GM19397 (cell line): ENCODE data around the gene CHRM2.
"Not testable (repeated sequence)": the region's sequence is repeated elsewhere in the genome, so short reads cannot be mapped to it uniquely, and the experiment has no call there.

Source experiments
- ATAC-seq: cut with Tn5 transposase; IDR thresholded peaks from one replicate; pipeline ENCODE4 v1.9.1; 2021; ENCODE audit warnings: mild to moderate bottlenecking, moderate library complexity; ENCODE audit not compliant: unreplicated experiment

Gene CHRM2

DNA sequence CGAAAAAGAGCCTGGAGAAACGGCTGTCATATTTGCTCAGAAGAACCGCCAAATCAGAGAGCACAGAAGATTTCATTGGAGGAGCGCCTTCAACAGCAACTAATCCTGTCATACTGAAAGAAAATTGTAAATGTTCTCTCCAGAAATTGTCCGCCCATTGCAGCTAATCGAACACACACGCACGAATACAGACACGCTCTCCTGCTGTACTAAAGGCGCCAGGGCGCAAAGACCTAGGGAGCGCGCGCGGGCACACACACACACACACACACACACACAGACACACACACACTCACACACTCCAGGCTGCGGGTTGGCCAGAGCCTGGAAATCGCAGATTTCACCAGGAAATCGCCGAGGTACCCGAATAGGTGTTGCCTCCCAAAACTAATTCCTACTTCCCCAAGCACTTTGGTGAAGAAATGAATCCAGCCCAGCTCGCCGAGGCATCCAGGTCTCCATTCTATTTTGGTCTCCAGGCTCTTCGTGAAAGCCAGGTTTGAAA, at the start of gene CHRM2:
Gene CHRM2 (plus strand): TSS at position 157 of the 505 bp plus-strand sequence. CDS start 146,214 bp downstream, outside the sequence.
- no peak for ATAC-seq

DNA sequence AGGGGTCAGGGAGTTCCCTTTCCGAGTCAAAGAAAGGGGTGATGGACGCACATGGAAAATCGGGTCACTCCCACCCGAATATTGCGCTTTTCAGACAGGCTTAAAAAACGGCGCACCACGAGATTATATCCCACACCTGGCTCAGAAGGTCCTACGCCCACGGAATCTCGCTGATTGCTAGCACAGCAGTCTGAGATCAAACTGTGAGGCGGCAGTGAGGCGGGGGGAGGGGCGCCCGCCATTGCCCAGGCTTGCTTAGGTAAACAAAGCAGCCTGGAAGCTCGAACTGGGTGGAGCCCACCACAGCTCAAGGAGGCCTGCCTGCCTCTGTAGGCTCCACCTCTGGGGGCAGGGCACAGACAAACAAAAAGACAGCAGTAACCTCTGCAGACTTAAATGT, 37.1 kb upstream of the CHRM2 start:
- not testable (repeated sequence) for ATAC-seq

DNA sequence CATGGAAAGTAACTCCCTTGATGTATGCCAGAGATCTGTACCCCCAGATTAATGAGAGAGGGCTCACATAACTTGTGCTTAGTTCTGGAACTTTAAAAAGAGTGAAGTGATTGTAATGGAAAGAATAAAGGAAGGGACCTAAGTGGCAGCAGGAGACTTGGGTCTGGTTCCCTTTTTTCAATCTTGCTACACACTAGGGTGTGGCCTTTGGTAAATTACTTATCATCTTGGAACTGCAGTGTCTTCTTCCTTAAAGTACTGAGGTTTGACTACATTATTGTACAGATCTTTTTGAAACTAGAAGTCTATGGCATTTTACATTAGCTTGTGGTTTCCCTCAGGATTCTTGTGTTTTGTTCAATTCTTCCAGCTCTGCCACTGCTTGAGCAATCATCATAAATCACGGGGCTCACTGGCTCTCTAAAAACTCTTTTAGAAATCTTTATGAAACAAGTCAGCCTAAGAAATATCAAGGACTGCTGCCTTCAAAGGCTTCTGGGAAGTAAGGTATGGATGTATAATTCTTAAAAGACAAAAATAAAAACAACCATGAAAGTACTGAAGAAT, 22.5 kb upstream of the CHRM2 start:
- no peak for ATAC-seq

DNA sequence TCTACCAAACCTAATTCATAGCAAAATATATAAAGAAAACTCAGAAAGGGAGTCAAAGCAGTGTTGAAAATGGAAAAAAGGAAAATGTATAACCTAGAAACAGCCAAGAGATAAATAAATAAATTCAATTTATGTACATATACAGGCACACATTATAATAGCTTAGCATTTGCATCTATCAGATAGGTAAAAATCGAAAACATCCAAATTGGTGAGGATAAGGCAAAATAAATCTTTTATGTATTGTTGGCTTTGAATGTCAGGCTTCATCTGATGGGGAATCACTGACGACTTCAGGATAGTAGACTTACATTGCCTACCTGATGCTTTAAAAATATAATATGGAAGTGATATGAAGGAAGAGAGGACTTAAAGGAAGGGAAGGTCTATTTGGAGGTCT, 20.6 kb upstream of the CHRM2 start:
- no peak for ATAC-seq

DNA sequence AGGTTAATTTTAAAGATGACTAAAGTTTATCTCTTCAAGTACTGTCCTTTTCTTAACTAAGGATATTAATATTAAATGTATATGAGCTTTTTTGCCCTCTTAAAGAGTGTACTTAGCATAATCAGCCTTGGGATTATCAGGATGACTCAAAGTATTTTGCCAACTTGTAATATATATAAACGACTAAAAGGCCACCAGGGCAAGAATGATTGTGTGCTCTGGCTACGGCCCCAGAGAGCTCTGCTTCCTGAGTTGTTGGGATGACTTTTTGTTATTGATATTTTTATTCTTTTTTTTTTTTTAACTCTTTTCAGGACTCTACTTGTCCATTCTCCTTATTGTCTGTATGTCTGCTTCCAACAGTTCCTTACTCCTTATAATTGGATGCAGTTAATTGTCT, 14.8 kb upstream of the CHRM2 start:
- no peak for ATAC-seq

DNA sequence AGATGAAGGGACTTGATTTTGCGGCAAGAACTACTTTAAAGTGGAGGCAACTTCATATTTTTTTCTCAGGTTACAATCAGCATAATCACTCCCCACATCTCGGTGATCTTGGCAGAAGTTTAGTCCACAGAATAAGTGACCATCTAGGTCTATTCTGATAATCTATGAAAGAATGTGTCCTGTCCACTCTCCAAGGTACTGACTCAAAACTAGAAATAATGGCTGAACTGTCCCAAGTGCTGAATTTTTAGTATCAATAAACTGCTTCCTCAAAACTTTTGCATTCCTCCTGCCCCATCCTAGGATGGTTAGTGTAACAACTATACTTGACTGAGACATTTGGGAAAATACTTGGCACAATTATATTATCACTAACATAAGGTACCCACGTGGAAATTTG, 10.9 kb upstream of the CHRM2 start:
- ATAC-seq = no peak

DNA sequence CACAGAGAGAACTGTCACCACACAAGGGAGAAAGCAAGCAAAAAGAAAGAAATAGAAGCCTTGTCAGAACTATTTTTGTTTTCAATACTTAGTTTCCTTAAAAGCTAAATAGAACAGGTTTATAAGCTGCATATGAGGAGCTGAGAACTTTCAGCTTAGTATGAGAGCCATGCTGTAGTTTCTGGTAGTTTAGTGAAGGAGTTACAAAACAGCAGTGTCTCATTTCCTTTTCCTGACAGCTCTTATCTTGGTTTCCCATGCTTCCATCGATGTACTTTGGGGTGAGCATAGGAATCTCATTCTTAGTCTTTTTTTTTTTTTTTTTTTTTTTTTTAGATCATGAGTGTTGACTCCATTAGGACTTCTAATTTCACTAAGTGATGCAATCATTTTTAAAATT, 8.6 kb upstream of the CHRM2 start:
- no peak for ATAC-seq

DNA sequence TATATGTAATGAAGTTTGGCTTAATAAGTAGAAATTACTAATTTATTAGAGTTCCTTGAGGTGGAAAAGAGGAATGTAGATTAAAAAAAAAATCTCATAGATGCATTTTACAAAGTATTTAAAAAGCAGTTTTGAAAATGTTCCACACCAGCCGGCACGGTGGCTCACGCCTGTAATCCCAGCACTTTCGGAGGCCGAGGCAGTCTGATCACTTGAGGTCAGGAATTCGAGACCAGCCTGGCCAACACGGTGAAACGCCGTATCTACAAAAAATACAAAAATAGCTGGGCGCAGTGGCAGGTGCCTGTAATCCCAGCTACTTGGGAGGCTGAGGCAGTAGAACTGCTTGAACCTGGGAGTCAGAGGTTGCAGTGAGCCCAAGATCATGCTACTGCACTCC, 3.2 kb upstream of the CHRM2 start:
- no peak for ATAC-seq

DNA sequence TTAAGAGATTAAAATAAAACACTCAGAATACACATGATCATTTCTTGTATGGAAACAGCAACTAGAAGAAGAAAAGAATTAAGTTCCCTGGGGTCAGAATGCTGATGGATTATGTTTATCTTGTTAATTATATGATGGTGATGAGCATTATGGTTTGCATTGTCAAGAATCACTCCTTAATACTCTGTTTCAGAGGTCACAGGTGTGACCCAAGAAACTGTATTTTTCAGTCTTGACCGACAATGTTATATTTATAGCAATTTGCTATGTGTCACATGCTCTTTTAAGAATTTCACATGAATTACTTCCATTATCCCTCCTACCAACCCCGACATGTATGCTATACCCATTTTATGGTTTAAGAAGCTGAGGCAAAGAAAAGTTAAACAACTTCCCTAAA, 2.7 kb upstream of the CHRM2 start:
- ATAC-seq = no peak

DNA sequence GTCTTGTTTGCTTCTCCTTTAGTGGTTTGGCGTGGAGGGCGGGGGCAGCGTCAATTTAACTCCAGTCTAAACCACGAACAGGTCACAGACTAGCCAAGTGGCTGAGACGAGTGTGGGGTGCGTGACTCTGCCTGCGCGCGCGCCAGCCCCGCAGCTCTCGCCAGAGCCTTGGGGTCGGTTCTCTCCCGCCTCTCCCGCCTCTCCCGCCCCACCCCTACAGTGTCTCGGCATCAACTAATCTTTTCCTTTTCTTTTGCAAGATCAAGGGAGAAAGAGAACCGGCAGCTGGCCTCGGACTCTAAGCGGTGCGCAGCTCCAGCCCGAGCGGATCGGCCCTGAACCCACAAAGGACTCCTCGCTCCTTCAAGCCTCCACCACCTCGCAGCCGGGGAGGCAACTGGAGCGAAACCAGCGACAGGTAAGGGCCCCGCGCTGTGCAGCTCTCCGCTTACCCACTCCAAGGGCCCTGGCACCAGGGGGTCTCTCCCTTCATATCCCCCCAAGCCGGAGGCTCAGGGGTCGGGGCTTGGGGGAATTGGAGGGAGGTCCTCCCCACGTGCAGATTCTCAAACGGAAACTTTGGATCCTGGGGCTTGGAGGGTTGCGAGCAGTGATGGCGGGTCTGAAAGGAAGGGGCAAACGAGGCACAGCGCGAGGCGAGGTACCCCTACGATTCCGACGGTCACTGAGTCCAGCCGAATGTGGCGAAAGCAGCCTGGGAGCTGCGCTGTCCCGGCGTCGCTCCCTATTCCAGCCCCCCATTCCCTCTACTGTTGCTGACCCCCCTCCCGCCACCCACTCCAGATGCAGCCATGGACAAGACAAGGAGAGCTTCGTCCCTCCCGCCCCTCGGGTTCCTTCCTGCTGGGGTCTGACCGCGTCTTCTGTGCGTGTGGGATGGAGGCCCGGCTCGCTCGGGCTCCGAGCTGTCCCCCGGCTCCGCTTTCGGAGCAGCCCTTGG, 829 bp downstream of the CHRM2 start:
- no peak for ATAC-seq

DNA sequence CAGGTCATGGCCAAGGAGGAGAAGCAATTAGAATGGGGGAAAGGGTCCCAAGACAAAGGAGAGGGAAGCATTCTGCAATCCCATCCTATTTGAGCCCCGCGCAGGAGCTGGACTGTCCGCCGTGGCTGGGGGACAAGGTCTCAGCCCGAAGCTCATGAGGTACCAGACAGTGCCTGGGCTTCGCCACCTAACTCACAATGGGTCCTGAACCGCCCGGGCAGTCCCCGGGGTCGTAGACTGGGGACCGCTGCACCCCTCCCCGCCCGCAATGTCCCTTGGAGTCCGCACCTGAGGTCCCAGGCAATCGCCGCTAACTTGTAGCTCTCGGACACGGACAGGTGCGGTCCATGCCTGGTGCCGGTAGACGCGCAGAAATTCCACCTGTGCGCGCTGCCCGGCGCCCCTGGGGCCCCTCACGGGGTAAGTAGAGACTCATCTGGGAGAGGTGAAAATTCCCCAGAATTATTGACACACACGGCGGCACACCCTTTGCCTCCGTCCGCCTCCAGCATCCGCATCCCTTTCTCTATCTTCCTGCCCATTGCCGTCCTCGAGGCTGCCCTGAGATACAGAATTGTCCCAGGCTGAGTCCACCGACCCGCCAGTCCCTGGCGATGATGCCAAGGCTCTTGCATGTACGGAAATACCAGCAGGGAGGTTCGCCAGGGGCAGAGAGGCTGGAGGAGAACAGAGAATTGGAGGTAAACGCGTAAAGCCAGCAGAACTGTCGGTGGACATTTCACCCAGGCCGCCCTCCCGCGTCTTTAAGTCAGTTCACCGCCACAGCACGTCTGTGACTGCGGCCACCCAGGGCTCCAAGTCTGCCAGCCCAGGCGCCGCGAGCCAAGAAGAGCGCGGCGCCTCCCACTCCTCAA, 1.8 kb downstream of the CHRM2 start:
- no peak for ATAC-seq

DNA sequence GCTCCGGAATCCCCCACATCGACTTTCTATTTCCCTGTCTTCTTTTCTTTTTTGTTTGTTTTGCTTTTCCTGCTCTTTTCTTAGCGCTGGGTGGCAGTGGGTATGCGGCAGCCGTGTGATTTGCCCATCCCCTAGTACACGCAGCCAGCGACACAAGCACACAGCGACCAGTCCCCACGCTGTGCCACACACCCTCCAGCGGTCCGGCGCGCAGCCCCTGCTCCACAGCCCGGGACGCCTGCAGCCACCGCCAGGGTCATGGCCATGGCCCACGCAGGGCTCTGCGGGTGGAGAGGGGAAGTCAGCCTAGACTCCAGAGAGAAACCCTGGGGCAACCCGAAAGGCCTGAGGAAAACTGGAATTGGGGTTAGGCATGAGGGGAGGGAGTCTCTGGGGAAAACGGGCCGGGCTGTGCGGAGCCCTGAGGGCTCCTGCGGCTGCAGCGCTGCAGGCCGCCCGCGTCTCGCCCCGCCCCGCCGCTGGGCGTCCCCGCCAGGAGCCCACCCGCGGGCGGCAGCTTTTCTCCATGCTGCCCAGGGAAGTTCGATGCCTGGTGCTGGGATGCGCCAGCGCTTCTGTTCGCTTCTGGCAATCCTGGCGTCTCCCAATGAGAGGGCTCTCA, 2.5 kb downstream of the CHRM2 start:
- ATAC-seq = no peak

DNA sequence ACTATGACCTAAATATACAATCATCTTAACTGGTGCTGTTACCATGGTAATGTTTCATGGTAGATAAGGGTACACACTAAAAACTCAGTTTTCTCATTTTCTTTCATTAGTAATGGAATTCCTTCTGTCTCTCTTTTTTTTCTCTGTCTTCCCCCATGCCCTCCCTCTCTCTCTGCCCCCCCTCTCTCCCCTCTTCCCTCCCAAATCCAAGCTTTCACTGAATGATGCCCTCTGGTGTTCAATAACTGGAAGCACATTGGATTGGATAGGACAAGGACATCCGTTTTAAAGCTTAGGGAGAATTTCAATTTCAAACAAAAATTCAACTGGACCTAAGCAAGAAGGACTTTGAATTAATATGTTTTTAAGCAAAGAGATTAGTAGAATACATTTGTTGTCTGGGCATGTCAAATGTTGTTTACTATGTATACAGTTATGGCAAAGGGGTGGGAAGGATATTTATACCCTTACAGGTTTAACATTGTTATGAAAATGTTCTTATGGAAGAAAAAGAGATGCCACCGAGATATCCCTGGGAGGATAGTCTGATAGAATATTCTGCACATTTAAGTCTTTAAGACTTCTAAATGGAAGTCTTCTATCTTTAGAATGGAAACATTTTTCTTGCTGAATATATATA, 6.1 kb downstream of the CHRM2 start:
- ATAC-seq = no peak

DNA sequence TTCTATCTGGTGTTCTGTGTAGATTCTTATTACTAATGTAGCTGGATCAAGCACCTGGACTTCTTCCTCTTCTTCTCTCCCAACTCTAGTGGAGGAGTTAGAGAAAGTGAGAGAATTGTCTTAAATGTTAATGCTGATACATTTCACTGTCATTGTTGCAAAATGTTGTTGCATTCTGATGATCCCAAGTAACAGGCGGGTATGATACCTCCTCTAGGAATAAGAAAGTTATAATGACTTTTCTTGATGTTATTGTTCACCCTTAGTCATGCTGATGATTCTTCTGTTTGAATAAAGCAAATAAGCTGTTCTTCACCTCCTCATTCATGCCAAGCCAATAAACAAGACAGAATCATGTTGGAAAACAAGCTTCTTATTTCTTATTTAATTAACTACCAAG, 9.1 kb downstream of the CHRM2 start:
- ATAC-seq = no peak

DNA sequence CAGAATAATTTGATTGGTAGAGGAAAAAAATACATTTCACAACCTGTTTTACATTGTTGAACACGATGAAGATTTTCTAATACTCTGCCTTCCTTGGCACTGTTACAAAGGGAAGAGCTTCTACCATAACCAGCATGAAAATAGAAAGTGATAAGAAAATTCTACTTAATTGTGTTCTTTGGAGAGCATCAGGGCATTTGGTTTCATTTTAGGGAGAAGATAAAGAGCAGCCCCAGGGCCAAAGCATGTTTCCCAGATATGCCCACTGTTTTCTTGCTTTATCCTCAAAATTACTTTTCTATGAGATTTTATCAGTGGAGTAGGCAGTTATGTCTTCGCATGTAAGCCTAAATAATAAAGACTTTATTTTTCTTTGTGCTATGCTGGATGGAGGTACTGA, 9.5 kb downstream of the CHRM2 start:
- no peak for ATAC-seq

DNA sequence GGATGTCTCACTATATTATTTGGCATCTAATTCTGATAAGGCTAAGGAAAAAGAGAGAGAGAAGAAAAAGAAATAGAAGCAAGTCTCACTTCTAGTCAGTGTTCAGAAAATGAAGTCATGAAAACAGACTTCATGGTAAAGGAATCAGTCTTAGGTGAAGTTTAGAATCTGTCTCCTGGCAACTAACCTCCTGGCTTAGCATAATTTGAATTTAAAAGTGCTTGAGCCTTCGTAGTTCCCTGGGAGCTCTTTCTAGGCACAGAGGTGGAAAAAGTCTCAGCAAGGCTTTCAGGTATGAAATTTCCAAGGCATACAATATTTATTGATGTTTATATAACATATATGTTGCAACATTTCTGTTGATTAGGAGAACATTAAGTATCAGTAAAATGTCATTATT, 10.4 kb downstream of the CHRM2 start:
- ATAC-seq = no peak

DNA sequence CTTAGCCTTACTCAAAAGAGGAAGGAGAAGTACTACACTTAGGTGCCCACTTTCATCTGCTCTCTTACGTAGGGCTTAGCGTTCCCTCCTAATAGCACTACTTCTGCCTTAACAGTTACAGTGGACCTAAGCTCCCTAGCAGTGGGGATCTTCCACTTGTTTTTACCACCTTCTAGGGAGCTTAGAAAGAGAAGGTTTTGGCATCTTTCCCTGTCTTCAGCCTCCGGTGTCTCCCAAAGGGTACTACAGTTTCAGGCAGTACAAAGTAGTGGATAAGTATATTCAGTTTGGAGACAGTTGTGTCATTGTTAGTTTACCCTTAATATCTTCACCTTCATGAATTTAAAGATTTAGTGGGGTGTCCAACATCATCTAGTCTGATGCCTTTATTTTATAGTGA, 14.6 kb downstream of the CHRM2 start:
- ATAC-seq = no peak

DNA sequence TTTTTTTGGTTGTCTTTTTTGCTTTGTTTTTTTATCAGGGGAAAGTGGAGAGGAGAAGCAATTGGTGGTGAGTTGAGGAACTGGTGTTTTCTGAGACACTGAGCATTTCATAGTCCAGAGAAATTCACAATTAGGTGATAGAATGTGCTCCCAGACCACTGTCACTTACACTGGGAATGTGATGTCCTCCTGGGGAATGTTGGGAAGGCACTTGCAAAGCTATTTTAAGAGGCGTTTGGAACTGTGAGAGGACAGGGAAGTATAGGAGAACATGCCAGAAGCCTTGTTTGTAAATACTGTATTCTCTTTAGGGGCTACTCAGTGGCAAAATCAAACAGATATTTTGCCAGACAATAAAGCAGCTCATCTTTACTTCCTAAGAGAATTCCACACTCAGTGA, 16.0 kb downstream of the CHRM2 start:
- ATAC-seq = no peak

DNA sequence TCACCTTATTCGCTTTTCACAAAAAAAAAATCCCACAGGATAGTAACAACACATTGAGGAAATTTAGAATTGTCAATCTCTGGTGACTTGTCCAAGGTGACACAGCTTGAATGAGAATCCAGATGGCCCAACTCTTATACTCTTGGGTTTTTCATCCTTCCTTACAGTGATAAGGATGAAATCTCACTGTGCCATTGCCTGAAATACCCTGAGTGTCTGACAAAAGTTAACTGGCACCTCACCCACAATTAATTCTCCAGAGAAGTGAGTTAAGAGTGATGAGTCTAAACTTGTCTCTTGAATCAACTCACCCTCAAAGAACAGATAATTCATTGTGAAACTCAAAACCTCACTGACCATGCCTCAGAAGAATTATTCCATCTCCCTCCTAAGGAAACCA, 18.9 kb downstream of the CHRM2 start:
- ATAC-seq = no peak

DNA sequence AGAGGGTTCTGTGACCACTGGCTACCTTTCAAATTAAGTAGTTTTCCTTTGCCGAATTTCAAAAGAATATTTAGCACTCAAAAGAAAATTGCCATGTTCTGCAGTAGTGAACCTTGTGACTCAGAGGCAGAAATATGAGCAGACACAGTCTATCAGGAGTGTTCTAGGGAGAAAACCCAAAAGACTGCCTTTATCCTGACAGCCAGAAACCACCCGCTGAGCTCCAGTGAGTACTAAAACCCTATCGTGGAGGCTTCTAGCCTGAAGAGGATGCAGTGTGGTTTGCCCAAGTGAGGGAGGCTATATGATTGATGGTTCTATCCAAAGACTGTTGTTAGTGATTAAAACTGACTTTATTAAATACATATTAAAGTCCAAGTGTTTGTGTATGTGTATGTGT, 21.9 kb downstream of the CHRM2 start:
- no peak for ATAC-seq
